H1 (cell line): ENCODE measurements around the gene SUPT4H1. TPM values are rescaled to one million over a fixed set of nuclear protein-coding genes. Genes with fewer than 3 reads are reported as not detected.

Experiments
- CTCF ChIA-PET: fragments of 300-600 bp; sonication (Branson Sonifier 250); formaldehyde crosslinking; loops from one replicate; lab custom pipeline; 2021; ENCODE audit not compliant: partially characterized antibody; lab: Charles Lee
- POLR2A ChIA-PET: fragments of 300-600 bp; sonication (Branson Sonifier 250); formaldehyde crosslinking; loops from one replicate; lab custom pipeline; 2021; ENCODE audit warnings: inconsistent platforms; ENCODE audit not compliant: partially characterized antibody; lab: Charles Lee
- DNase-seq, 2 experiments: peaks; one replicate each; pipeline versions ENCODE4 v3.0.0 to v3.0.0-alpha.2; 2010 to 2022; ENCODE audit warnings: low spot score in 2 of 2, low read depth in 1 of 2, mixed read lengths in 1 of 2
- FAIRE-seq: peaks from 2 replicates; lab custom pipeline; 2011; peaks lifted over from hg19 to GRCh38; lab: Jason Lieb, UNC
- H2AFZ ChIP-seq: 2 replicates; pipeline ENCODE4 v1.8.1; 2012; ENCODE audit warnings: low read length, inconsistent platforms
- H2AK5ac ChIP-seq: 2 replicates; pipeline ENCODE4 v1.6.1; 2013; ENCODE audit warnings: low read depth, low read length
- H2BK120ac ChIP-seq: replicated peaks from 2 replicates; pipeline ENCODE3; 2013; ENCODE audit warnings: low read depth, low read length, inconsistent platforms
- H2BK12ac ChIP-seq: 2 replicates; pipeline ENCODE4 v1.6.1; 2013; ENCODE audit warnings: low read depth, low read length
- H2BK15ac ChIP-seq: 2 replicates; pipeline ENCODE4 v1.6.1; 2013; ENCODE audit warnings: low read length
- H2BK20ac ChIP-seq: 2 replicates; pipeline ENCODE4 v1.6.1; 2013; ENCODE audit warnings: low read length
- H2BK5ac ChIP-seq: 2 replicates; pipeline ENCODE4 v1.6.1; 2013; ENCODE audit warnings: low read depth, low read length
- H3K14ac ChIP-seq: 2 replicates; pipeline ENCODE4 v1.6.1; 2013; ENCODE audit warnings: inconsistent platforms; ENCODE audit not compliant: insufficient read length
- H3K18ac ChIP-seq: 2 replicates; pipeline ENCODE4 v1.6.1; 2013; ENCODE audit warnings: low read length; ENCODE audit errors: extremely low read depth
- H3K23ac ChIP-seq: 2 replicates; pipeline ENCODE4 v1.6.1; 2013; ENCODE audit warnings: inconsistent platforms; ENCODE audit not compliant: insufficient read length
- H3K23me2 ChIP-seq: 2 replicates; pipeline ENCODE4 v1.6.1; 2013; ENCODE audit warnings: low read depth, low read length
- H3K27ac ChIP-seq: 2 replicates; pipeline ENCODE4 v1.6.1; 2011; ENCODE audit warnings: low read depth, low read length, inconsistent platforms
- H3K27me3 ChIP-seq, 4 experiments: replicated peaks in 1 of 4; 1 replicate in 1 of 4; 2 replicates in 3 of 4; pipeline versions ENCODE4 v1.6.1 to v1.8.1; 2011 to 2013; ENCODE audit warnings: low read length in 3 of 4, mild to moderate bottlenecking in 3 of 4, inconsistent platforms in 2 of 4, mixed read lengths in 2 of 4, moderate library complexity in 1 of 4; ENCODE audit not compliant: control insufficient read depth in 3 of 4, insufficient read depth in 3 of 4; ENCODE audit errors: extremely low read depth in 1 of 4
- H3K36me3 ChIP-seq, 4 experiments: 2 replicates each; pipeline versions ENCODE4 v1.6.1 to v1.8.1; 2011 to 2013; ENCODE audit warnings: mild to moderate bottlenecking in 4 of 4, low read length in 3 of 4, moderate library complexity in 2 of 4, control low read depth in 1 of 4, inconsistent platforms in 1 of 4; ENCODE audit not compliant: insufficient read depth in 4 of 4, control insufficient read depth in 2 of 4
- H3K4ac ChIP-seq: replicated peaks from 2 replicates; pipeline ENCODE3; 2013; ENCODE audit warnings: low read length, low read depth, mixed read lengths, inconsistent platforms; ENCODE audit not compliant: insufficient read length
- H3K4me1 ChIP-seq, 4 experiments: replicated peaks in 1 of 4; 1 replicate in 1 of 4; 2 replicates in 3 of 4; pipeline versions ENCODE4 v1.6.1 to v1.8.1; 2011 to 2013; ENCODE audit warnings: low read length in 3 of 4, inconsistent platforms in 2 of 4, mixed read lengths in 1 of 4; ENCODE audit not compliant: insufficient read depth in 4 of 4, control insufficient read depth in 3 of 4
- H3K4me2 ChIP-seq, 2 experiments: 2 replicates each; pipeline versions ENCODE4 v1.6.1 to v1.8.1; 2011 to 2013; ENCODE audit warnings: low read depth in 2 of 2, low read length in 2 of 2, control low read depth in 1 of 2, inconsistent platforms in 1 of 2, mild to moderate bottlenecking in 1 of 2; ENCODE audit not compliant: insufficient read depth in 1 of 2
- H3K4me3 ChIP-seq, 4 experiments: fragments of 200-600, 300-600 bp in 1 of 4; sonication (generic), shearing (Covaris generic), sonication (Bioruptor Twin) in 1 of 4; 2 replicates each; pipeline versions ENCODE4 v1.5.1 to v1.8.1; 2011 to 2016; ENCODE audit warnings: low read length in 4 of 4, low read depth in 3 of 4, control low read depth in 2 of 4, inconsistent platforms in 2 of 4, mild to moderate bottlenecking in 2 of 4, mixed read lengths in 1 of 4, moderate library complexity in 1 of 4; ENCODE audit not compliant: insufficient read depth in 2 of 4; ENCODE audit errors: extremely low read depth in 1 of 4
- H3K56ac ChIP-seq: replicated peaks from 2 replicates; pipeline ENCODE3; 2013; ENCODE audit warnings: low read depth, mild to moderate bottlenecking, mixed read lengths, low read length, inconsistent platforms; ENCODE audit not compliant: insufficient read length
- H3K79me1 ChIP-seq: 2 replicates; pipeline ENCODE4 v1.6.1; 2013; ENCODE audit warnings: low read depth, low read length, control low read depth
- H3K79me2 ChIP-seq, 2 experiments: 2 replicates each; pipeline versions ENCODE4 v1.6.1 to v1.8.1; 2012 to 2013; ENCODE audit warnings: low read length in 2 of 2, mild to moderate bottlenecking in 2 of 2, inconsistent platforms in 1 of 2; ENCODE audit not compliant: insufficient read depth in 2 of 2, control insufficient read depth in 1 of 2
- H3K9ac ChIP-seq, 4 experiments: replicated peaks in 1 of 4; 1 replicate in 1 of 4; 2 replicates in 3 of 4; pipeline versions ENCODE4 v1.6.1 to v1.8.1; 2011 to 2013; ENCODE audit warnings: low read depth in 3 of 4, low read length in 3 of 4, control low read depth in 2 of 4, mild to moderate bottlenecking in 2 of 4, moderate library complexity in 2 of 4, inconsistent platforms in 1 of 4; ENCODE audit errors: extremely low read depth in 1 of 4
- H3K9me3 ChIP-seq, 2 experiments: 2 replicates each; pipeline versions ENCODE4 v1.6.1 to v1.8.1; 2012 to 2013; ENCODE audit warnings: mild to moderate bottlenecking in 2 of 2, moderate library complexity in 2 of 2, control low read depth in 1 of 2, inconsistent platforms in 1 of 2, low read depth in 1 of 2, low read length in 1 of 2, mixed read lengths in 1 of 2; ENCODE audit not compliant: insufficient read depth in 2 of 2
- H4K20me1 ChIP-seq, 2 experiments: replicated peaks in 1 of 2; 2 replicates each; pipeline versions ENCODE3 to v1.8.1; 2011 to 2013; ENCODE audit warnings: inconsistent platforms in 2 of 2, low read length in 2 of 2, mild to moderate bottlenecking in 1 of 2; ENCODE audit not compliant: insufficient read depth in 2 of 2, control insufficient read depth in 1 of 2
- H4K5ac ChIP-seq: 2 replicates; pipeline ENCODE4 v1.6.1; 2013; ENCODE audit warnings: low read length, low read depth, mixed read lengths, inconsistent platforms; ENCODE audit not compliant: insufficient read length
- H4K8ac ChIP-seq: 2 replicates; pipeline ENCODE4 v1.8.0; 2013; ENCODE audit warnings: mild to moderate bottlenecking, moderate library complexity, low read length, inconsistent platforms; ENCODE audit not compliant: insufficient read depth; ENCODE audit errors: extremely low read depth
- H4K91ac ChIP-seq: replicated peaks from 2 replicates; pipeline ENCODE3; 2013; ENCODE audit warnings: low read length, mixed read lengths, inconsistent platforms; ENCODE audit not compliant: insufficient read length
- GABPA ChIP-seq: IDR thresholded peaks from 2 replicates; pipeline ENCODE4 v1.6.1; 2011; ENCODE audit warnings: mild to moderate bottlenecking, low read length, moderate library complexity, borderline replicate concordance; ENCODE audit not compliant: insufficient read depth
- HDAC2 ChIP-seq, 2 experiments: fragments of 300-600 bp in 1 of 2; sonication (generic) in 1 of 2; IDR thresholded peaks; 2 replicates each; pipeline ENCODE4 v1.6.1; 2011 to 2012; ENCODE audit warnings: low read depth in 2 of 2, low read length in 2 of 2, mild to moderate bottlenecking in 2 of 2, moderate library complexity in 2 of 2, borderline replicate concordance in 1 of 2, inconsistent platforms in 1 of 2
- JUND ChIP-seq: IDR thresholded peaks from 2 replicates; pipeline ENCODE4 v1.6.1; 2011; ENCODE audit warnings: mild to moderate bottlenecking, improper control_type of control experiment, low read length
- TAF1 ChIP-seq: IDR thresholded peaks from 2 replicates; pipeline ENCODE4 v1.6.1; 2011; ENCODE audit warnings: mild to moderate bottlenecking, low read depth, low read length
- WGBS, 2 experiments: shearing (Covaris generic) in 1 of 2; methylation state at CpG; one replicate each; pipeline versions ENCODE4 v1.1.6 to v1.1.7; 2013 to 2015; ENCODE audit warnings: low lambda C conversion rate in 2 of 2, mixed read lengths in 2 of 2, inconsistent platforms in 1 of 2, low coverage in 1 of 2, missing lambda C conversion rate in 1 of 2; ENCODE audit not compliant: insufficient replicate concordance in 2 of 2, insufficient coverage in 1 of 2, insufficient read length in 1 of 2; ENCODE audit errors: extremely low coverage in 1 of 2, missing lambda C conversion rate in 1 of 2; 5-methylcytosine and 5-hydroxymethylcytosine counted together
- polyA plus RNA-seq, 7 experiments: library from polyadenylated mRNA; depleted of rRNA in 3 of 7; stranded (reverse) in 5 of 7; unstranded in 2 of 7; fragments of >200 nt in 5 of 7; fragments of 200-250 nt in 2 of 7; gene quantifications; 1 replicate in 5 of 7; 2 replicates in 1 of 7; 4 replicates in 1 of 7; pipeline versions ENCODE4 v1.2.1 to v1.2.3, GENCODE V29; 2011 to 2013; ENCODE audit warnings: missing spikeins in 2 of 7, mixed read lengths in 2 of 7
- total RNA-seq: library from RNA; stranded (reverse); fragmentation: NEBNext Ultra II Directional; extraction: Animal tissue kit (Norgen Biotek cat#: 25700); gene quantifications from 2 replicates; pipeline ENCODE4 v1.2.1, GENCODE V29; 2021

Gene SUPT4H1
- total and polyA plus RNA-seq, 2 of the 8 experiments (the other 6 are each of a cell fraction or from before 2014, with no cell fraction given) = 112 to 143 TPM

GRCh38 chr17:58335779-58336455 lies 16.1 kb downstream of the SUPT4H1 start:
- no peak overlapping the region for H3K9ac ChIP-seq
- CTCF ChIA-PET = interaction anchor here (0.6 to 18.5 kb wide), 6 partner anchors 11 to 111 kb away, joined by 3 to 384 read pairs (median 5); partner anchors contain the start of genes SUPT4H1 and TSPOAP1
- peak overlapping the region; percentile 95 for H2BK15ac ChIP-seq
- H4K5ac ChIP-seq = no peak overlapping the region
- no peak overlapping the region for H2BK120ac ChIP-seq
- DNase-seq (no peak), FAIRE-seq (no peak)
- H3K27ac ChIP-seq = no peak overlapping the region
- no peaks in the 10 kb centered on the region for H3K79me1 ChIP-seq
- H3K36me3 ChIP-seq = no peaks in the 10 kb centered on the region
- TF ChIP-seq TAF1 = no peak
- no peak for TF ChIP-seq GABPA
- no peak for TF ChIP-seq JUND
- TF ChIP-seq HDAC2 (IDR thresholded peaks at IDR 0.05; ENCODE audit: borderline replicate concordance in 1 of 2, low read depth in 2 of 2, low read length in 2 of 2) = no peak
- H3K79me2 ChIP-seq = no peaks in the 10 kb centered on the region
- H3K23ac ChIP-seq = no peak overlapping the region
- no peaks in the 10 kb centered on the region for H3K23me2 ChIP-seq
- H2AK5ac ChIP-seq = peak overlapping the region; percentile 59; the same call in 1 of the 2 replicates
- H2AFZ ChIP-seq = no peak overlapping the region
- H4K8ac ChIP-seq = 0 out of 2 replicates have a peak overlapping the region, but pooled peaks have one; percentile 20
- POLR2A ChIA-PET = interaction anchor here (1.7 to 11.3 kb wide), 5 partner anchors 8 to 21 kb away, joined by 6 to 149 read pairs (median 32); partner anchors contain the start of genes SUPT4H1 and TSPOAP1
- H3K4me3 ChIP-seq = no peak overlapping the region
- H3K4ac ChIP-seq = peak overlapping the region; percentile 48
- H3K14ac ChIP-seq = no peak overlapping the region
- no peaks in the 10 kb centered on the region for H3K9me3 ChIP-seq
- H3K4me2 ChIP-seq = no peak overlapping the region
- H4K20me1 ChIP-seq = no peaks in the 10 kb centered on the region
- H3K27me3 ChIP-seq = peaks cover 0 to 2% (median 0%) of the 10 kb centered on the region in 4 experiments; a peak in 3 of 7 replicates
- H2BK5ac ChIP-seq = no peak overlapping the region
- H3K4me1 ChIP-seq = peaks cover 4 to 38% (median 26%) of the 10 kb centered on the region in 4 experiments
- peak overlapping the region; percentile 38; the same call in 1 of the 2 replicates for H3K18ac ChIP-seq
- no peak overlapping the region for H3K56ac ChIP-seq
- no peak overlapping the region for H4K91ac ChIP-seq
- peak overlapping the region; percentile 93 for H2BK12ac ChIP-seq
- peak overlapping the region; percentile 53; the same call in 1 of the 2 replicates for H2BK20ac ChIP-seq
- 85% methylated on average over 4 of the region's 4 CpGs; no CpG with 5 or more reads in 1 of the 2 experiments for WGBS, 2 experiments
